Suprapubic skin (tissue), 4 donors: ENCODE measurements around the gene KICS2. TPM values are rescaled to one million over a fixed set of nuclear protein-coding genes. Genes with fewer than 3 reads are reported as not detected.

Experiments used
- DNase-seq, 2 donors: peaks; one replicate each; pipeline ENCODE4 v3.0.0-alpha.2; 2019; ENCODE audit warnings: low spot score in 2 of 2
- H3K27ac ChIP-seq: fragments of 200-600 bp; sonication (generic); one replicate; pipeline ENCODE4 v1.5.1; 2019
- H3K27me3 ChIP-seq: fragments of 200-600 bp; sonication (generic); one replicate; pipeline ENCODE4 v1.5.1; 2019
- H3K36me3 ChIP-seq: fragments of 200-600 bp; sonication (generic); one replicate; pipeline ENCODE4 v1.5.1; 2019
- H3K4me1 ChIP-seq: fragments of 200-600 bp; sonication (generic); one replicate; pipeline ENCODE4 v1.5.1; 2019
- H3K4me3 ChIP-seq: fragments of 200-600 bp; sonication (generic); one replicate; pipeline ENCODE4 v1.5.1; 2019; ENCODE audit warnings: mild to moderate bottlenecking
- H3K9me3 ChIP-seq: fragments of 200-600 bp; sonication (generic); one replicate; pipeline ENCODE4 v1.5.1; 2019
- CTCF ChIP-seq, 2 donors: fragments of 200-600 bp in 1 of 2; fragments of 450-650 bp in 1 of 2; sonication (generic) in 1 of 2; IDR thresholded peaks; one replicate each; pipeline ENCODE4 v1.5.1; 2016 to 2019; ENCODE audit warnings: antibody characterized with exemption in 2 of 2, mild to moderate bottlenecking in 1 of 2, moderate library complexity in 1 of 2
- EP300 ChIP-seq: sonication (generic); formaldehyde crosslinking; IDR thresholded peaks from one replicate; pipeline ENCODE4 v1.6.1; 2017; ENCODE audit warnings: antibody characterized with exemption
- POLR2A ChIP-seq, 2 donors: fragments of 450-650 bp; IDR thresholded peaks; one replicate each; pipeline ENCODE4 v1.6.1; 2017; ENCODE audit warnings: antibody characterized with exemption in 2 of 2, mild to moderate bottlenecking in 2 of 2, moderate library complexity in 2 of 2
- POLR2AphosphoS5 ChIP-seq, 3 donors: sonication (generic); formaldehyde crosslinking; IDR thresholded peaks; one replicate each; pipeline ENCODE4 v1.6.1; 2017; ENCODE audit warnings: antibody characterized with exemption in 3 of 3
- WGBS: methylation state at CpG from one replicate; pipeline ENCODE4 v1.1.5; 2018; 5-methylcytosine and 5-hydroxymethylcytosine counted together
- total RNA-seq, 4 donors: library from RNA; depleted of rRNA; stranded (reverse); fragments of >200 nt; gene quantifications; one replicate each; pipeline ENCODE4 v1.1.0, GENCODE V29; 2016

KICS2 gene
- total RNA-seq, 4 donors from 2014 or later, result 14.6 to 43.0 (median 16.7) TPM

GRCh38 chr12:64252681-64253080 lies 30.6 kb upstream of the KICS2 start:
- Histone ChIP-seq H3K27ac (peak overlapping the region; percentile 69), H3K36me3 (no peaks in the 10 kb centered on the region), H3K27me3 (no peaks in the 10 kb centered on the region), H3K4me1 (peaks cover 4% of the 10 kb centered on the region), H3K9me3 (no peaks in the 10 kb centered on the region), H3K4me3 (no peak overlapping the region)
- no peak for DNase-seq
- TF ChIP-seq POLR2AphosphoS5 (IDR thresholded peaks at IDR 0.05) (peak in 2 of 3 donors; percentile 58 to 83), CTCF (IDR thresholded peaks at IDR 0.05) (no peak)
- 29% methylated on average over 3 of the region's 3 CpGs for WGBS

GRCh38 chr12:64243809-64244208 lies 21.7 kb upstream of the KICS2 start:
- peaks cover 5% of the 10 kb centered on the region for H3K4me1 ChIP-seq

GRCh38 chr12:64240781-64241180 lies 18.7 kb upstream of the KICS2 start:
- WGBS, result 44% methylated on average over 3 of the region's 3 CpGs
- H3K4me1 ChIP-seq, result peaks cover 5% of the 10 kb centered on the region
- DNase-seq, result no peak

More at GRCh38 chr12:64243809-64244208, 21.7 kb upstream of the KICS2 start:
- 86% methylated on average over 4 of the region's 4 CpGs for whole genome bisulfite sequencing
- no peak for DNase-seq
- Histone ChIP-seq H3K9me3 (no peaks in the 10 kb centered on the region), H3K4me3 (no peak overlapping the region), H3K36me3 (no peaks in the 10 kb centered on the region), H3K27me3 (no peaks in the 10 kb centered on the region), H3K27ac (no peak overlapping the region)
- TF ChIP-seq POLR2A (IDR thresholded peaks at IDR 0.05) (no peak), CTCF (IDR thresholded peaks at IDR 0.05) (no peak), POLR2AphosphoS5 (IDR thresholded peaks at IDR 0.05) (no peak), EP300 (no peak)

GRCh38 chr12:64237382-64237781 lies 15.3 kb upstream of the KICS2 start:
- TF ChIP-seq POLR2A (IDR thresholded peaks at IDR 0.05) (no peak), EP300 (no peak), POLR2AphosphoS5 (IDR thresholded peaks at IDR 0.05) (no peak), CTCF (IDR thresholded peaks at IDR 0.05) (no peak)
- no peak overlapping the region for H3K27ac ChIP-seq
- H3K4me3 ChIP-seq, result no peak overlapping the region
- H3K27me3 ChIP-seq, result no peaks in the 10 kb centered on the region
- peaks cover 5% of the 10 kb centered on the region for H3K4me1 ChIP-seq
- H3K36me3 ChIP-seq, result no peaks in the 10 kb centered on the region
- no peaks in the 10 kb centered on the region for H3K9me3 ChIP-seq
- no peak for DNase-seq

More at GRCh38 chr12:64240781-64241180, 18.7 kb upstream of the KICS2 start:
- TF ChIP-seq EP300 (no peak), POLR2A (IDR thresholded peaks at IDR 0.05) (no peak), POLR2AphosphoS5 (IDR thresholded peaks at IDR 0.05) (no peak), CTCF (IDR thresholded peaks at IDR 0.05) (no peak)
- Histone ChIP-seq H3K27ac (no peak overlapping the region), H3K4me3 (no peak overlapping the region), H3K9me3 (no peaks in the 10 kb centered on the region), H3K27me3 (no peaks in the 10 kb centered on the region), H3K36me3 (no peaks in the 10 kb centered on the region)

GRCh38 chr12:64236549-64236948 lies 14.5 kb upstream of the KICS2 start:
- TF ChIP-seq POLR2A (IDR thresholded peaks at IDR 0.05) (no peak), CTCF (IDR thresholded peaks at IDR 0.05) (no peak), POLR2AphosphoS5 (IDR thresholded peaks at IDR 0.05) (no peak), EP300 (no peak)
- DNase-seq, result no peak
- no peak overlapping the region for H3K27ac ChIP-seq
- no peak overlapping the region for H3K4me3 ChIP-seq
- H3K27me3 ChIP-seq, result no peaks in the 10 kb centered on the region
- peaks cover 5% of the 10 kb centered on the region for H3K4me1 ChIP-seq
- H3K9me3 ChIP-seq, result no peaks in the 10 kb centered on the region
- no peaks in the 10 kb centered on the region for H3K36me3 ChIP-seq
